Measurements from ENCODE around the gene DYDC2.

The DYDC2 gene

GRCh38 chr10:80365510-80365909, 8.9 kb downstream of the DYDC2 start:
- Histone ChIP-seq H3K9ac (ENCODE audit: low read depth, low read length) (no peak overlapping the region), H3K27me3 (ENCODE audit: insufficient read depth, low read length) (no peaks in the 10 kb centered on the region), H3K9me3 (ENCODE audit: insufficient read depth, low read depth, low read length) (peaks cover 22% of the 10 kb centered on the region), H3K36me3 (ENCODE audit: insufficient read depth, low read length) (peaks cover 9% of the 10 kb centered on the region), H3K4me3 (ENCODE audit: low read length) (no peak overlapping the region), H3K27ac (ENCODE audit: low read depth, low read length) (no peak overlapping the region), H3K4me1 (ENCODE audit: insufficient read depth, low read length) (no peaks in the 10 kb centered on the region)
- WGBS = 98% methylated on average over 1 of the region's 1 CpG

GRCh38 chr10:80371467-80371866, 14.9 kb downstream of the DYDC2 start:
- H3K9me3 ChIP-seq (ENCODE audit: insufficient read depth, low read depth, low read length) = peaks cover 19% of the 10 kb centered on the region
- no peaks in the 10 kb centered on the region for H3K4me1 ChIP-seq (ENCODE audit: insufficient read depth, low read length)
- no peaks in the 10 kb centered on the region for H3K27me3 ChIP-seq (ENCODE audit: insufficient read depth, low read length)
- H3K27ac ChIP-seq (ENCODE audit: low read depth, low read length) = no peak overlapping the region
- no peak overlapping the region for H3K4me3 ChIP-seq (ENCODE audit: low read length)
- peaks cover 9% of the 10 kb centered on the region for H3K36me3 ChIP-seq (ENCODE audit: insufficient read depth, low read length)
- 84% methylated on average over 6 of the region's 6 CpGs for WGBS
- no peak overlapping the region for H3K9ac ChIP-seq (ENCODE audit: low read depth, low read length)

GRCh38 chr10:80372675-80373074, 16.1 kb downstream of the DYDC2 start:
- WGBS = 95% methylated on average over 5 of the region's 5 CpGs
- H3K36me3 ChIP-seq (ENCODE audit: insufficient read depth, low read length) = 0 out of 2 replicates have a peak, but pooled peaks cover under 1% of the 10 kb centered on the region
- H3K4me3 ChIP-seq (ENCODE audit: low read length) = no peak overlapping the region
- peaks cover 7% of the 10 kb centered on the region for H3K9me3 ChIP-seq (ENCODE audit: insufficient read depth, low read depth, low read length)
- no peak overlapping the region for H3K9ac ChIP-seq (ENCODE audit: low read depth, low read length)
- H3K27ac ChIP-seq (ENCODE audit: low read depth, low read length) = no peak overlapping the region
- H3K4me1 ChIP-seq (ENCODE audit: insufficient read depth, low read length) = no peaks in the 10 kb centered on the region
- no peaks in the 10 kb centered on the region for H3K27me3 ChIP-seq (ENCODE audit: insufficient read depth, low read length)

GRCh38 chr10:80373502-80373901, 16.9 kb downstream of the DYDC2 start:
- Histone ChIP-seq H3K36me3 (ENCODE audit: insufficient read depth, low read length) (no peaks in the 10 kb centered on the region), H3K4me3 (ENCODE audit: low read length) (no peak overlapping the region), H3K4me1 (ENCODE audit: insufficient read depth, low read length) (no peaks in the 10 kb centered on the region), H3K27me3 (ENCODE audit: insufficient read depth, low read length) (no peaks in the 10 kb centered on the region), H3K9me3 (ENCODE audit: insufficient read depth, low read depth, low read length) (no peaks in the 10 kb centered on the region), H3K9ac (ENCODE audit: low read depth, low read length) (no peak overlapping the region), H3K27ac (ENCODE audit: low read depth, low read length) (no peak overlapping the region)
- WGBS = 82% methylated on average over 2 of the region's 2 CpGs

- Histone ChIP-seq H3K9me3 (ENCODE audit: insufficient read depth, low read depth, low read length) (no peaks in the 10 kb centered on the region), H3K36me3 (ENCODE audit: insufficient read depth, low read length) (no peaks in the 10 kb centered on the region), H3K4me3 (ENCODE audit: low read length) (no peak overlapping the region), H3K27ac (ENCODE audit: low read depth, low read length) (no peak overlapping the region), H3K4me1 (ENCODE audit: insufficient read depth, low read length) (no peaks in the 10 kb centered on the region), H3K9ac (ENCODE audit: low read depth, low read length) (no peak overlapping the region), H3K27me3 (ENCODE audit: insufficient read depth, low read length) (no peaks in the 10 kb centered on the region)
- WGBS = 97% methylated on average over 3 of the region's 3 CpGs
These were observed 23.1 kb downstream of the DYDC2 start for GRCh38 chr10:80379701-80380100.

GRCh38 chr10:80380185-80380584, 23.6 kb downstream of the DYDC2 start:
- H3K4me1 ChIP-seq (ENCODE audit: insufficient read depth, low read length) = no peaks in the 10 kb centered on the region
- no peak overlapping the region for H3K27ac ChIP-seq (ENCODE audit: low read depth, low read length)
- no peaks in the 10 kb centered on the region for H3K9me3 ChIP-seq (ENCODE audit: insufficient read depth, low read depth, low read length)
- no peak overlapping the region for H3K4me3 ChIP-seq (ENCODE audit: low read length)
- no peaks in the 10 kb centered on the region for H3K36me3 ChIP-seq (ENCODE audit: insufficient read depth, low read length)
- no peaks in the 10 kb centered on the region for H3K27me3 ChIP-seq (ENCODE audit: insufficient read depth, low read length)
- no peak overlapping the region for H3K9ac ChIP-seq (ENCODE audit: low read depth, low read length)
- 93% methylated on average over 4 of the region's 4 CpGs for WGBS

GRCh38 chr10:80382989-80383388, 26.4 kb downstream of the DYDC2 start:
- Histone ChIP-seq H3K9ac (ENCODE audit: low read depth, low read length) (no peak overlapping the region), H3K4me3 (ENCODE audit: low read length) (no peak overlapping the region), H3K9me3 (ENCODE audit: insufficient read depth, low read depth, low read length) (no peaks in the 10 kb centered on the region), H3K27ac (ENCODE audit: low read depth, low read length) (no peak overlapping the region), H3K4me1 (ENCODE audit: insufficient read depth, low read length) (no peaks in the 10 kb centered on the region), H3K36me3 (ENCODE audit: insufficient read depth, low read length) (no peaks in the 10 kb centered on the region), H3K27me3 (ENCODE audit: insufficient read depth, low read length) (no peaks in the 10 kb centered on the region)
- WGBS = 29% methylated on average over 3 of the region's 4 CpGs

- H3K27ac ChIP-seq (ENCODE audit: low read depth, low read length) = no peak overlapping the region
- no peaks in the 10 kb centered on the region for H3K4me1 ChIP-seq (ENCODE audit: insufficient read depth, low read length)
- no peak overlapping the region for H3K9ac ChIP-seq (ENCODE audit: low read depth, low read length)
- H3K27me3 ChIP-seq (ENCODE audit: insufficient read depth, low read length) = no peaks in the 10 kb centered on the region
- H3K36me3 ChIP-seq (ENCODE audit: insufficient read depth, low read length) = no peaks in the 10 kb centered on the region
- no peak overlapping the region for H3K4me3 ChIP-seq (ENCODE audit: low read length)
- no peaks in the 10 kb centered on the region for H3K9me3 ChIP-seq (ENCODE audit: insufficient read depth, low read depth, low read length)
- WGBS = 95% methylated on average over 9 of the region's 9 CpGs
These were observed 34.2 kb downstream of the DYDC2 start for GRCh38 chr10:80390740-80391139.

GRCh38 chr10:80392250-80392649, 35.7 kb downstream of the DYDC2 start:
- H3K9me3 ChIP-seq (ENCODE audit: insufficient read depth, low read depth, low read length) = no peaks in the 10 kb centered on the region
- H3K4me3 ChIP-seq (ENCODE audit: low read length) = no peak overlapping the region
- H3K27me3 ChIP-seq (ENCODE audit: insufficient read depth, low read length) = no peaks in the 10 kb centered on the region
- H3K9ac ChIP-seq (ENCODE audit: low read depth, low read length) = no peak overlapping the region
- H3K4me1 ChIP-seq (ENCODE audit: insufficient read depth, low read length) = no peaks in the 10 kb centered on the region
- no peak overlapping the region for H3K27ac ChIP-seq (ENCODE audit: low read depth, low read length)
- 94% methylated on average over 6 of the region's 6 CpGs for WGBS
- H3K36me3 ChIP-seq (ENCODE audit: insufficient read depth, low read length) = no peaks in the 10 kb centered on the region

- no peak overlapping the region for H3K27ac ChIP-seq (ENCODE audit: low read depth, low read length)
- no peaks in the 10 kb centered on the region for H3K36me3 ChIP-seq (ENCODE audit: insufficient read depth, low read length)
- H3K27me3 ChIP-seq (ENCODE audit: insufficient read depth, low read length) = no peaks in the 10 kb centered on the region
- H3K9me3 ChIP-seq (ENCODE audit: insufficient read depth, low read depth, low read length) = no peaks in the 10 kb centered on the region
- no peak overlapping the region for H3K9ac ChIP-seq (ENCODE audit: low read depth, low read length)
- no peaks in the 10 kb centered on the region for H3K4me1 ChIP-seq (ENCODE audit: insufficient read depth, low read length)
- WGBS = 93% methylated on average over 2 of the region's 2 CpGs
- H3K4me3 ChIP-seq (ENCODE audit: low read length) = no peak overlapping the region
These were observed 37.9 kb downstream of the DYDC2 start for GRCh38 chr10:80394358-80394916.

- Histone ChIP-seq H3K27ac (ENCODE audit: low read depth, low read length) (no peak overlapping the region), H3K27me3 (ENCODE audit: insufficient read depth, low read length) (no peaks in the 10 kb centered on the region)
- WGBS = 94% methylated on average over 2 of the region's 2 CpGs
These were observed 40.4 kb downstream of the DYDC2 start for GRCh38 chr10:80397014-80397413.

More at GRCh38 chr10:80397014-80397413, 40.4 kb downstream of the DYDC2 start:
- Histone ChIP-seq H3K4me1 (ENCODE audit: insufficient read depth, low read length) (no peaks in the 10 kb centered on the region), H3K4me3 (ENCODE audit: low read length) (no peak overlapping the region), H3K9ac (ENCODE audit: low read depth, low read length) (no peak overlapping the region), H3K9me3 (ENCODE audit: insufficient read depth, low read depth, low read length) (no peaks in the 10 kb centered on the region), H3K36me3 (ENCODE audit: insufficient read depth, low read length) (no peaks in the 10 kb centered on the region)

Data from HUES64 (cell line).